Hepatocyte (in vitro differentiated cells): ENCODE results near the gene KDM8. TPM values are rescaled to one million over a fixed set of nuclear protein-coding genes. Genes with fewer than 3 reads are reported as not detected.
A peak's percentile ranks its signal among the peaks of the same experiment; 100 is the strongest.

Source experiments
- DNase-seq: peaks from one replicate; pipeline ENCODE4 v3.0.0-alpha.2; 2016; ENCODE audit warnings: low spot score
- H2AFZ ChIP-seq: fragments of 200-600 bp; sonication (generic); 2 replicates; pipeline ENCODE4 v1.6.0; 2016; ENCODE audit warnings: antibody characterized with exemption, mild to moderate bottlenecking
- H3K27ac ChIP-seq: fragments of 200-600 bp; sonication (generic); 2 replicates; pipeline ENCODE4 v1.5.1; 2016; ENCODE audit warnings: mild to moderate bottlenecking
- H3K27me3 ChIP-seq: fragments of 200-600 bp; sonication (generic); 2 replicates; pipeline ENCODE4 v1.6.1; 2016
- H3K36me3 ChIP-seq: fragments of 200-600 bp; sonication (generic); replicated peaks from 2 replicates; pipeline ENCODE4 v1.5.1; 2016; ENCODE audit warnings: low read depth; ENCODE audit not compliant: insufficient read depth
- H3K4me1 ChIP-seq: fragments of 200-600 bp; sonication (generic); 2 replicates; pipeline ENCODE4 v1.5.1; 2016; ENCODE audit warnings: mild to moderate bottlenecking, moderate library complexity; ENCODE audit not compliant: insufficient read depth
- H3K4me2 ChIP-seq: fragments of 200-600 bp; sonication (generic); 2 replicates; pipeline ENCODE4 v1.6.0; 2016
- H3K4me3 ChIP-seq: fragments of 200-600 bp; sonication (generic); 2 replicates; pipeline ENCODE4 v1.5.1; 2016; ENCODE audit warnings: mild to moderate bottlenecking
- H3K79me2 ChIP-seq: fragments of 200-600 bp; sonication (generic); 2 replicates; pipeline ENCODE4 v1.6.0; 2017; ENCODE audit warnings: mild to moderate bottlenecking
- H3K9me2 ChIP-seq: fragments of 200-600 bp; sonication (generic); replicated peaks from 2 replicates; pipeline ENCODE4 v1.6.0; 2017; ENCODE audit warnings: mild to moderate bottlenecking; ENCODE audit not compliant: insufficient read depth
- H3K9me3 ChIP-seq: fragments of 200-600 bp; sonication (generic); 2 replicates; pipeline ENCODE4 v1.5.1; 2016; ENCODE audit warnings: low read depth, mild to moderate bottlenecking
- H4K20me1 ChIP-seq: fragments of 200-600 bp; sonication (generic); 2 replicates; pipeline ENCODE4 v1.6.0; 2016; ENCODE audit warnings: mild to moderate bottlenecking; ENCODE audit not compliant: insufficient read depth, poor library complexity, severe bottlenecking
- EZH2 ChIP-seq: fragments of 200-600 bp; sonication (generic); IDR thresholded peaks from 2 replicates; pipeline ENCODE4 v1.6.1; 2016; ENCODE audit warnings: antibody characterized with exemption, mild to moderate bottlenecking, borderline replicate concordance
- EZH2phosphoT487 ChIP-seq: fragments of 200-600 bp; sonication (generic); IDR thresholded peaks from one replicate; pipeline ENCODE4 v1.6.1; 2018; ENCODE audit warnings: antibody characterized with exemption, mild to moderate bottlenecking, low read depth, moderate library complexity; ENCODE audit not compliant: unreplicated experiment, severe bottlenecking
- WGBS: methylation state at CpG from one replicate; pipeline ENCODE4 v1.1.6; 2016; ENCODE audit warnings: low lambda C conversion rate; ENCODE audit errors: missing lambda C conversion rate; 5-methylcytosine and 5-hydroxymethylcytosine counted together
- polyA plus RNA-seq: library from polyadenylated mRNA; unstranded; fragments of >200 nt; fragmentation: Nextera tagmentation; extraction: Ambion mirVana; gene quantifications from 2 replicates; pipeline ENCODE4 v1.2.1, GENCODE V29; 2016
- total RNA-seq: library from RNA; depleted of rRNA; stranded (reverse); fragments of >200 nt; gene quantifications from 2 replicates; pipeline ENCODE4 v1.2.3, GENCODE V29; 2014
- TF ChIP-seq, protein P1 (sequence below): fragments of 200-600 bp; sonication (generic); IDR thresholded peaks from 2 replicates; pipeline ENCODE4 v1.5.1; 2016; ENCODE audit warnings: antibody characterized with exemption, mild to moderate bottlenecking; ENCODE audit not compliant: poor library complexity

Gene KDM8
- total and polyA plus RNA-seq, 2 experiments from 2014 or later = 7.2 to 9.7 TPM

DNA sequence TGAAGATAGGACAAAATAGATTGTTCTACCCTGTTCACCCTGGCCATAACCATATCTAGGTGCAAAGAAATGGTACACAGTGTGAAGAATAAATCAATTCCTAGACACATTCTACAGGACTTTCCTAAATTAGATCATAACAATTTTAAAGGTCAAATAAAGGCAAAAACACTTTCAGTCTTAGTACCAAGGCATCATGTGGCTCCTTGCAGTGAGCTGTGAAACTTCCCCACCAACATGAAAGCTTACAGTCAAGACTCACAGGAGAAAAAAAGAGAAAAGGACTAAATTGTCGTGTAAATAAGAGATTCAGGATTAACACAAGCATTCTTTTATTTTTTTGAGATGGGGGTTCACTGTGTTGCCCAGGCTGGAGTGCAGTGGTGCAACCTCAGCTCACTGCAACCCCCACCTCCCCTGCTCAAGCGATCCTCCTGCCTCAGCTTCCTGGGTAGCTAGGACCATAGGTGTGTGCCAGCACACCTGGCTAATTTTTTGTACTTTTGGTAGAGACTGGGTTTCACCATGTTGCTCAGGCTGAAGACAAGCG lies 51.0 kb downstream of the KDM8 start:
- H3K27me3 ChIP-seq = no peaks in the 10 kb centered on the region
- H3K79me2 ChIP-seq = peaks cover 4% of the 10 kb centered on the region
- H3K4me3 ChIP-seq = no peak overlapping the region
- H3K27ac ChIP-seq = no peak overlapping the region
- H3K4me2 ChIP-seq = no peak overlapping the region
- TF ChIP-seq EZH2phosphoT487 (no peak), EZH2 (no peak)
- TF ChIP-seq, protein P1, sequence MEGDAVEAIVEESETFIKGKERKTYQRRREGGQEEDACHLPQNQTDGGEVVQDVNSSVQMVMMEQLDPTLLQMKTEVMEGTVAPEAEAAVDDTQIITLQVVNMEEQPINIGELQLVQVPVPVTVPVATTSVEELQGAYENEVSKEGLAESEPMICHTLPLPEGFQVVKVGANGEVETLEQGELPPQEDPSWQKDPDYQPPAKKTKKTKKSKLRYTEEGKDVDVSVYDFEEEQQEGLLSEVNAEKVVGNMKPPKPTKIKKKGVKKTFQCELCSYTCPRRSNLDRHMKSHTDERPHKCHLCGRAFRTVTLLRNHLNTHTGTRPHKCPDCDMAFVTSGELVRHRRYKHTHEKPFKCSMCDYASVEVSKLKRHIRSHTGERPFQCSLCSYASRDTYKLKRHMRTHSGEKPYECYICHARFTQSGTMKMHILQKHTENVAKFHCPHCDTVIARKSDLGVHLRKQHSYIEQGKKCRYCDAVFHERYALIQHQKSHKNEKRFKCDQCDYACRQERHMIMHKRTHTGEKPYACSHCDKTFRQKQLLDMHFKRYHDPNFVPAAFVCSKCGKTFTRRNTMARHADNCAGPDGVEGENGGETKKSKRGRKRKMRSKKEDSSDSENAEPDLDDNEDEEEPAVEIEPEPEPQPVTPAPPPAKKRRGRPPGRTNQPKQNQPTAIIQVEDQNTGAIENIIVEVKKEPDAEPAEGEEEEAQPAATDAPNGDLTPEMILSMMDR = no peak
- H3K9me2 ChIP-seq = no peaks in the 10 kb centered on the region
- 95% methylated on average over 3 of the region's 3 CpGs for WGBS
- DNase-seq = no peak
- no peaks in the 10 kb centered on the region for H4K20me1 ChIP-seq
- peaks cover 8% of the 10 kb centered on the region for H3K4me1 ChIP-seq
- no peaks in the 10 kb centered on the region for H3K9me3 ChIP-seq
- no peaks in the 10 kb centered on the region for H3K36me3 ChIP-seq
- no peak overlapping the region for H2AFZ ChIP-seq

DNA sequence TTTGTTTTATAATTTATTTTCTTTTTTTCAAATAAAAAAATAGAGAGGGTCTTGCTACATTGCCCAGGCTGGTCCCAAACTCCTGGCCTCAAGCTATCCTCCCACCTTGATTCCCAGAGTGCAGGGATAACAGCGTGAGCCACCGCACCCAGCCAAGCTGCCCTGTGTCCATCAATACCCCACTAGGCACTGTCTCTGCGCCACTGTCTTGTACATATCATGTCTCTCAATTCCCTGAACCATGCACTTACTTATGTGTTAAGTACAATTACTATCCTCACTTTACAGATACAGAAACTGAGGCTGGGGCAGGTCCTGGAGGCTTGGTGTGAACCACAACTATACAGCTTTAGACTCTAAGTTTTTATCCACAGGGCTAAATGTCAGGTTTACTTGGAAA lies 53.5 kb downstream of the KDM8 start:
- H3K36me3 ChIP-seq = no peaks in the 10 kb centered on the region
- H3K27ac ChIP-seq = no peak overlapping the region
- H3K9me2 ChIP-seq = no peaks in the 10 kb centered on the region
- TF ChIP-seq EZH2 (no peak), EZH2phosphoT487 (no peak)
- TF ChIP-seq, protein P1 = no peak
- H3K79me2 ChIP-seq = peaks cover 9% of the 10 kb centered on the region
- no peaks in the 10 kb centered on the region for H3K9me3 ChIP-seq
- peaks cover 8% of the 10 kb centered on the region for H3K4me1 ChIP-seq
- no peak overlapping the region for H2AFZ ChIP-seq
- H3K27me3 ChIP-seq = no peaks in the 10 kb centered on the region
- H3K4me2 ChIP-seq = no peak overlapping the region
- no peak overlapping the region for H3K4me3 ChIP-seq
- 97% methylated on average over 3 of the region's 3 CpGs for WGBS
- DNase-seq = no peak
- no peaks in the 10 kb centered on the region for H4K20me1 ChIP-seq

DNA sequence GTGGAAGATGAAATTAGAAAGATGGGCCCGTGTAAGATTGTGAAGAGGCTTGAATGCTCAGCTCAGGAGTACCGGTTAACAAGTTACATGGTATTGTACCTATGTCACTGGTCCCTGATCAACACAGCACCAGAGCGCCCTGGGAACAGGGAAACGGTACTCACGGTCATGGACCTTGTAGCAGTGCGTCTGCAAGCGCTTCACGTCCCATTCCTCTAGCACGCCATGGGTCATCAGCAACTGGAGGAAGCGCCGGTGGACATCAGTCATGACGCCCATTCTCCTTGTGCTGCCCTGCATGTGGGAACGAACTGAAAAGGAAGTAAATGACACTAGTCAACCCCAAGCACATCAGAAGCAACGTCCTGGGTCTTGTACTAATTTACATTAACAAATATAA lies 53.9 kb downstream of the KDM8 start:
- Histone ChIP-seq H3K27ac (no peak overlapping the region), H3K27me3 (no peaks in the 10 kb centered on the region), H3K9me2 (no peaks in the 10 kb centered on the region), H3K9me3 (no peaks in the 10 kb centered on the region), H3K36me3 (no peaks in the 10 kb centered on the region), H3K4me2 (no peak overlapping the region), H3K4me3 (no peak overlapping the region), H2AFZ (no peak overlapping the region), H4K20me1 (no peaks in the 10 kb centered on the region), H3K79me2 (peaks cover 9% of the 10 kb centered on the region), H3K4me1 (peaks cover 8% of the 10 kb centered on the region)
- WGBS = 96% methylated on average over 14 of the region's 14 CpGs
- no peak for DNase-seq
- no peak for TF ChIP-seq EZH2
- TF ChIP-seq, protein P1 = no peak
- TF ChIP-seq EZH2phosphoT487 = no peak

DNA sequence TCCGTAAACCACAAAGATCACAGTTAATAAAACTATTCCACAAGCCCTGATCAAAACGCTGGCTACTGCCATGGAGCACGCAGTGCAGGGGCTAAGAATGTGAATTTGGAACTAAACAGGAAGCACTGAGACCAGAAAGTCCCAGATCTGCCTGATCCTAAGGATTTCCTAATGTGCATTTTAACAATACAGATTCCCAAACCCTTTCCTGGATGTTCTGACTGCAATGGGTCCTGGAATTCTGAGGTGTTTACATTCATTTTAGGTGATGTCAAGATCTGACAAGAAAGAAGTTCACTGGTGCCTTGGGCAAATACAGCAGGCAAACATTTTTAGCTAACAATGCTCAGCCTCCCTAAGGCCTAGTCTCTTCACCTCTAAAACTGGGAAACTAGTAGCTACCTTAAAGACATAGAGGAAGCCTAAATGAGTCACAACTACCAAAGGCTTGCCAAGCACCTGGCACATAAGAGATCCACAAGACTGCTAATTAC lies 55.0 kb downstream of the KDM8 start:
- no peaks in the 10 kb centered on the region for H3K27me3 ChIP-seq
- no peak overlapping the region for H3K4me2 ChIP-seq
- H3K9me3 ChIP-seq = no peaks in the 10 kb centered on the region
- WGBS = 41% methylated on average over 3 of the region's 3 CpGs
- no peaks in the 10 kb centered on the region for H3K36me3 ChIP-seq
- no peaks in the 10 kb centered on the region for H3K9me2 ChIP-seq
- no peak for DNase-seq
- no peak overlapping the region for H3K4me3 ChIP-seq
- H3K4me1 ChIP-seq = peaks cover 8% of the 10 kb centered on the region
- H3K79me2 ChIP-seq = peaks cover 9% of the 10 kb centered on the region
- no peaks in the 10 kb centered on the region for H4K20me1 ChIP-seq
- peak overlapping the region; percentile 32 for H3K27ac ChIP-seq
- peak overlapping the region; percentile 33 for H2AFZ ChIP-seq
- TF ChIP-seq, protein P1 = no peak
- TF ChIP-seq EZH2phosphoT487 (no peak), EZH2 (no peak)
